Measurements from ENCODE around the gene STARD10. TPM values are rescaled to one million over a fixed set of nuclear protein-coding genes. Genes with fewer than 3 reads are reported as not detected.
A peak's percentile ranks its signal among the peaks of the same experiment; 100 is the strongest.
"Not testable (repeated sequence)": the region's sequence is repeated elsewhere in the genome, so short reads cannot be mapped to it uniquely, and the experiment has no call there.

STARD10 gene
- total RNA-seq, 8 experiments from 2014 or later = 7.8 to 26.9 (median 15.7) TPM

DNA sequence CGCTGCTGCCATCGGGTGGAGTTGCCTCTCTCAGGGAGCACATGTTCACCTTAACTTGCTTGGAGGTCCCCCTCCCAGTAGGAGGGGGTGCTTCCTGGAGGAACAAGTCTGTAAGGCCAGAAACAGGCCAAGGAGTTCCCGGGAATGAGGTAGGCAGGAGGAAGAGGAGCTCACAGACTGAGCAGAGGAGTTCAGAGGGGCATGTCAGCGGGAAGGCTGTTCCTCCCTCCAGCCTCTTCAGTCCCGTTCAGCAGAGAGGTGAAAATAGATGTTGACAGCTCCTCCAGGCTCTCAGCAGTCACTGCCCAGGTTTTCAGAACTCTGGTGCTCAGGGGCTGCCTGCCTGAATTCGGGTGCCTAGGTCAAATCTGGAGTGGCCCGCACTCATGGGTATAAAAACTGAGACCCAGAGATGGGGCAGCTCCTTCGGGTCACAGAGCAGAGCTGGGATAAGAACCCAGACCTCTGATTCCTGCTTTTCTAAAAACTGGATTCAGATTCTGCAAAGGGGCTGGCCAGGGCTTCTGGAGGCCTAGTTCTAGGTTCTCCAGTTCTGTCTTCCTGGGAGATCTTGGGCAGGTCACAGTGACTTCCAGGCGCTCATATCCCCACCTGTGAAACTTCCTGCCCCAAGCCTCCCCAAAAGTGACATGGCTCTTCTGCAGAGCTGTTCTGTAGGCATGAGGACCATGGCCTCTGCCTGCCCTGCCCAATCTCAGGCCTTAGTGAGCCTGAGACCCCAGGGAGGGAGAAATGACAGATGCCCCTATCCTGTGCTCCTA lies 38.6 kb upstream of the STARD10 start:
- in situ Hi-C loops (cut with MboI; ENCODE audit: low pct_unique_long_range_greater_than_20kb in 2 of 9, low sequenced_read_pairs in 9 of 9, unreplicated experiment in 9 of 9) = loop anchor here in 6 of 9 experiments (10.0 to 25.0 kb wide), 3 partner anchors 342 to 405 kb away; no protein-coding TSS in a partner anchor
- H3K4me3 ChIP-seq = no peak overlapping the region
- WGBS, 10 experiments = 33 to 100% (median 83%) methylated on average over 1 to 6 of the region's 9 CpGs; no CpG with 5 or more reads in 1 of the 10 experiments
- H3K4me1 ChIP-seq (replicated peaks in 1 of 2) = peaks cover 2 to 11% of the 10 kb centered on the region in 2 donors
- no peak overlapping the region for H3K27ac ChIP-seq
- ATAC-seq (replicated peaks in 6 of 8) = no peak

DNA sequence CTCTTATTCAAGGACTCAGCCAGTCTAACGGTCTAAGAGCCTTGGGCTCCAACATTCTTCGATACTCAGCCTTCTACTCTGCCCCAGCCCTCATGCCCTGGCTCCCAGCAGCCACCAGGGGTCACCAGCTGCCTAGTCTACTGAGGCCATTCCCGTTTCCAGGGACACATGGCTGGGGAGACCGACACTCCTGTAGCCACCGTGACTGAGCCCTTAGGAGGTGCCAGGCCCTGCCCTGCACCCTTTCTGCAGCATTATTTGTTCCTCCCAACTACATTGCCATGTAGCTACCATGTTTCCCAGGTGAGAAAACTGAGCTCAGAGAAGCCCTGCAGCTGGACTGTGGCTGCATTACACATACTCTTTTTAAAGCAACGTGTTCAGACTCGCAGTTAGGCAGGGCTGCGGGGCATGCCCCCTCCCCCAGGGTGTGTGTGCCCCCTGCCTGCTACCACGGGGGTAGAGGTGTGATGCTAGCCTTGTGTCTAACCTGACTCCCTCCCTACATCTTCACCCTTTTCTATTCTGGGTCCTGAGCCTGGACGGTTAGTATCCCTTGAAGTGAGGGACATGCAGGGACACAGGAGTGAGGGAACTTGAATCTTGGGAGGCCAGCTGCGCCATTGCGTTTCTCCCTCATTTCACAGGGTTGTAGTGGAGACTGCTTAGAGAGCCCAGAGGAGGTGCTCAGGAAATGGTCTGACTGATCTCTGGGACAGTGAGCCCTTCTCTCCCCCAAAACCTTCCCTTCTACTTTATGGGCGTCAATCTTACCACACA lies 37.9 kb upstream of the STARD10 start:
- Histone ChIP-seq H3K4me3 (no peak overlapping the region), H3K4me1 (replicated peaks in 1 of 2) (peaks cover 2 to 11% of the 10 kb centered on the region in 2 donors), H3K27ac (no peak overlapping the region)
- peak; percentile 76 to 98 (median 95) for ATAC-seq (replicated peaks in 6 of 8)
- in situ Hi-C loops (cut with MboI; ENCODE audit: low pct_unique_long_range_greater_than_20kb in 2 of 9, low sequenced_read_pairs in 9 of 9, unreplicated experiment in 9 of 9) = loop anchor here in 6 of 9 experiments (10.0 to 25.0 kb wide), 3 partner anchors 343 to 406 kb away; no protein-coding TSS in a partner anchor
- WGBS, 10 experiments = 41 to 83% (median 61%) methylated on average over 1 to 6 of the region's 13 CpGs; no CpG with 5 or more reads in 3 of the 10 experiments

DNA sequence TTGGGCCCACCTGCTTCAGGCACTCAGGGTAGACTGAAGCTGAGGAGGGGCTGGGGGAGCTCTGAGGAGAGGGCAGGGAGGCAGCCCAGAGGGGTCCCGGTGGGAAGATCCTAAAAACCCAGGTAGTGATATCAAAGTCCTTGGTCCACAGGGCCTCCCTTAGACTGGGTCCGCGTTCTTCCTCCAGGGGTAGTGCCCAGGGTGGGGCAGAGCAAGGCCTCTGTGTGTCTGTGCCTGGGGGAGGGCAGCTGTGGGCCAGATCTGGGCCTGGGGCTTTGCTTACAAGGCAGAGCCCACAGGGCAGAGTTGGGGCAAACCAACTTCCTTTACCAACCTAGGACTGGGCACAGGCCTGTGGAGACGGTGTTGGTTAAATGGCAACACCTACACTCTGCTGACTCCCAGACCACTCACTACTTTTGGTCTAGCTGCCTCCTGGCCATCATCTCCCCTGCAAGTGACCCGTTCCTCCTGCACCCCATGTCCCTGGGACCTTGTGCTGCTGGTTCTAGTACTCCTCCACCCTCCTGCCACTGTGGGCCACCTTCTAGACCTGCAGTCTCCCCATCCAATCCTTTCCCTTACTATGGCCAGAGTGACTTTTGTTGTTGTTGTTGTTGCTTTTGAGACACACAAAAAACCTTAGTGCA lies 36.2 kb upstream of the STARD10 start:
- Histone ChIP-seq H3K27ac (no peak overlapping the region), H3K4me3 (no peak overlapping the region), H3K4me1 (replicated peaks in 1 of 2) (peaks cover 2 to 3% of the 10 kb centered on the region in 2 donors)
- in situ Hi-C loops (cut with MboI; ENCODE audit: low pct_unique_long_range_greater_than_20kb in 2 of 9, low sequenced_read_pairs in 9 of 9, unreplicated experiment in 9 of 9) = loop anchor here in 6 of 9 experiments (10.0 to 25.0 kb wide), 3 partner anchors 345 to 407 kb away; no protein-coding TSS in a partner anchor
- ATAC-seq (replicated peaks in 6 of 8) = no peak
- WGBS, 10 experiments = 100% methylated on average over 1 of the region's 5 CpGs; no CpG with 5 or more reads in 7 of the 10 experiments

DNA sequence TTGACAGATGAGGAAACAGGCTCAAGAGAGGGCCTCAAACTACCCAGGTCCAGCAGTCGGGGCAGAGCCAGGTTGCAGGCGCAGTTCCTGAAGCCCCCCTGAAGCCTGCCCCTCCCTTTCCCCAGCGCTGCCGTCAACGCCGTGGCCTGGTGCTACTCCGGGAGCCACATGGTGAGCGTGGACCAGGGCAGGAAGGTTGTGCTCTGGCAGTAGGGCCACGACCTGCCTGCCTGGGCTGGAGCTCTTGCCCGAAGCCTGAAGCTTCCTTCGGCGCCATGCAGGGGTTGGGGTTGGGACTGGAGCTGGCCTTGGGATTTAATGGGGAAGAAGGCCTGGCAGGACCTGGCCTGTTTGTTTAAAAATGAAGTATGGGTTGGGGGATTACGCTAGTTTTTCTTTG lies 35.3 kb upstream of the STARD10 start:
- no peak overlapping the region for H3K4me3 ChIP-seq
- WGBS, 10 experiments = 95 to 100% (median 100%) methylated on average over 1 to 8 of the region's 13 CpGs; no CpG with 5 or more reads in 6 of the 10 experiments
- ATAC-seq (replicated peaks in 6 of 8) = no peak
- no peak overlapping the region for H3K27ac ChIP-seq
- H3K4me1 ChIP-seq (replicated peaks in 1 of 2) = peaks cover 2 to 3% of the 10 kb centered on the region in 2 donors
- in situ Hi-C loops (cut with MboI; ENCODE audit: low pct_unique_long_range_greater_than_20kb in 2 of 9, low sequenced_read_pairs in 9 of 9, unreplicated experiment in 9 of 9) = loop anchor here in 3 of 9 experiments (25.0 kb wide), 2 partner anchors 358 to 408 kb away; no protein-coding TSS in a partner anchor

DNA sequence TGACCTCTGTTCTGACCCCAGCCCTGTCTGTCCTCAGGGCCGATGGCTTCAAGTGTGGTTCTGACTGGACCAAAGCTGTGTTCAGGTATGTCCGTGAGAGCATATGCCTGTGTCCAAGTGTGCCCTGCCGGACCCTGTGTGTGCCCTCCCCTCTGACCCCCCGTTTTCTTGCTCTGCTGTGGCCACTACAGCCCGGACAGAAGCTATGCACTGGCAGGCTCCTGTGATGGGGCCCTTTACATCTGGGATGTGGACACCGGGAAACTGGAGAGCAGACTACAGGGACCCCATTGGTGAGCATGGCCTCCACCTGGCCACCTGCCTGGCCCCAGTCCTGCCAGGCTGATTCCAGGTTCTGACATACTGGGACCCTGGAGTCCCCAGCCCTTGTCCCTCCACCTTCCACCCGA lies 34.9 kb upstream of the STARD10 start:
- H3K27ac ChIP-seq = no peak overlapping the region
- in situ Hi-C loops (cut with MboI; ENCODE audit: low pct_unique_long_range_greater_than_20kb in 2 of 9, low sequenced_read_pairs in 9 of 9, unreplicated experiment in 9 of 9) = loop anchor here in 3 of 9 experiments (25.0 kb wide), 2 partner anchors 359 to 409 kb away; no protein-coding TSS in a partner anchor
- no peak for ATAC-seq (replicated peaks in 6 of 8)
- peaks cover 2 to 3% of the 10 kb centered on the region in 2 donors for H3K4me1 ChIP-seq (replicated peaks in 1 of 2)
- no peak overlapping the region for H3K4me3 ChIP-seq
- 67 to 100% (median 93%) methylated on average over 1 to 3 of the region's 7 CpGs; no CpG with 5 or more reads in 6 of the 10 experiments for WGBS, 10 experiments

DNA sequence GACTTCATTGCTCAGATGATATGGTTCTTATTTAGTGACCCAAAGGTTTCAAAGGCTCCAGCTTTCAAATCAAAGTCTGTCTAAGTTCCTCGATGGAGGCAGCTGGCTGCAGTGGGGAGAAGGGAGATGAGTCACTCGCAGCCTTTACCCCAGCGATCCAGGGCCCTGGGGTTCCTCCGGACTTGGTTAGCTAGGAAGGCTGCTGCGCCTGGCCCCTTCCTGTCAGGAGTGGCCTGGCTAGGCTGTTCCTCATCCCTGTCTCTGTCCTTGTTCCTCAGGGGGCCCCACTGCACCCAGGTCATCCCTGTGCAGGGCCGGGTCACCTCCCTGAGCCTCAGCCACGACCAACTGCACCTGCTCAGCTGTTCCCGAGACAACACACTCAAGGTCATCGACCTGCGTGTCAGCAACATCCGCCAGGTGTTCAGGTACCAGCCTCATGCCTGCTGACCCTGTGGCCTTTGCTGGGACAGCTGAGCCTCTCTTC lies 34.3 kb upstream of the STARD10 start:
- WGBS, 10 experiments = 54 to 100% (median 85%) methylated on average over 1 to 6 of the region's 11 CpGs; no CpG with 5 or more reads in 3 of the 10 experiments
- H3K27ac ChIP-seq = no peak overlapping the region
- peaks cover 2 to 3% of the 10 kb centered on the region in 2 donors for H3K4me1 ChIP-seq (replicated peaks in 1 of 2)
- H3K4me3 ChIP-seq = no peak overlapping the region
- ATAC-seq (replicated peaks in 6 of 8) = no peak
- in situ Hi-C loops (cut with MboI; ENCODE audit: low pct_unique_long_range_greater_than_20kb in 2 of 9, low sequenced_read_pairs in 9 of 9, unreplicated experiment in 9 of 9) = loop anchor here in 3 of 9 experiments (25.0 kb wide), 2 partner anchors 359 to 409 kb away; no protein-coding TSS in a partner anchor

DNA sequence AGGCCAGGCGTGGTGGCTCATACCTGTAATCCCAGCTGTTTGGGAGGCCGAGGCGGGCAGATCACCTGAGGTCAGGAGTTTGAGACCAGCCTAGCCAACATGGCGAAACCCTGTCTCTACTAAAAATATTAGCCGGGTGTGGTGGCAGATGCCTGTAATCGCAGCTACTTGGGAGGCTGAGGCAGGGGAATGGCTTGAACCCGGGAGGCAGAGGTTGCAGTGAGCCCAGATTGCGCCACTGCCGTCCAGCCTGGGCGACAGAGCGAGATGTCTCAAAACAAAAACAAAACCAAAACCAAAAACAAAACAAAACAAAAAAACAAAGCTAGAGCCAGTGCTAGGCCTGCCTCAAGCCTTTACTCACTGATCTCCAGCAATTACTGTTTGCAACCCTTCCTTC lies 33.8 kb upstream of the STARD10 start:
- not testable (repeated sequence) for H3K4me1 ChIP-seq (replicated peaks in 1 of 2); H3K4me3 ChIP-seq; ATAC-seq (replicated peaks in 6 of 8); H3K27ac ChIP-seq
- 75 to 100% (median 93%) methylated on average over 1 to 11 of the region's 11 CpGs for WGBS, 10 experiments
- in situ Hi-C loops (cut with MboI; ENCODE audit: low pct_unique_long_range_greater_than_20kb in 2 of 9, low sequenced_read_pairs in 9 of 9, unreplicated experiment in 9 of 9) = loop anchor here in 3 of 9 experiments (25.0 kb wide), 2 partner anchors 360 to 410 kb away; no protein-coding TSS in a partner anchor

DNA sequence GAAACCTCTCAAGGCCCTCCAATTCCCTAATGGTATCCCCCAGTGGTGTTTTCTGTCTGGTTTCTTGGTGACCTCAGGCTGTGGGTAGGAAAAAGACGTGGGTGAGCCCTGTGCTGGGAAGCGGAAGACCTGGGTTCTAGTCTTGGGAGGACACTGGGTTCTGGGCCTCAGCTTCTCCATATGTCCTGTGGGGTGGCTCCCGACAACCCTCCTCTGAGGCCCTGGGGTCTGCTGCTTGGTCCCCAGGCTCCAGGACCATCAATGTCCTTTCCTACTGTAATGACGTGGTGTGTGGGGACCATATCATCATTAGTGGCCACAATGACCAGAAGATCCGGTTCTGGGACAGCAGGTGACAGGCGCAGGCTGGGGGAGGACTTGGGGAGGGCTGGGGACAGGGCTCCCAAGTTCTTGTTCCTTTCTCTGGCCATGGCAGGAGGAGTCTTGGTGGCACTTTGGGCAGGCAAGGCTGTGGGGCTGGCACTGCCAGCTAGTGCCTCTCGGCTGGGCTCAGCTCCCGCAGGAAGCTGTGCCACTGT lies 33.2 kb upstream of the STARD10 start:
- H3K4me1 ChIP-seq (replicated peaks in 1 of 2) = peaks cover 2 to 8% of the 10 kb centered on the region in 2 donors
- no peak for ATAC-seq (replicated peaks in 6 of 8)
- 92 to 100% methylated on average over 1 to 2 of the region's 8 CpGs; no CpG with 5 or more reads in 8 of the 10 experiments for WGBS, 10 experiments
- H3K27ac ChIP-seq = no peak overlapping the region
- no peak overlapping the region for H3K4me3 ChIP-seq
- in situ Hi-C loops (cut with MboI; ENCODE audit: low pct_unique_long_range_greater_than_20kb in 2 of 9, low sequenced_read_pairs in 9 of 9, unreplicated experiment in 9 of 9) = loop anchor here in 3 of 9 experiments (25.0 kb wide), 2 partner anchors 360 to 410 kb away; no protein-coding TSS in a partner anchor

DNA sequence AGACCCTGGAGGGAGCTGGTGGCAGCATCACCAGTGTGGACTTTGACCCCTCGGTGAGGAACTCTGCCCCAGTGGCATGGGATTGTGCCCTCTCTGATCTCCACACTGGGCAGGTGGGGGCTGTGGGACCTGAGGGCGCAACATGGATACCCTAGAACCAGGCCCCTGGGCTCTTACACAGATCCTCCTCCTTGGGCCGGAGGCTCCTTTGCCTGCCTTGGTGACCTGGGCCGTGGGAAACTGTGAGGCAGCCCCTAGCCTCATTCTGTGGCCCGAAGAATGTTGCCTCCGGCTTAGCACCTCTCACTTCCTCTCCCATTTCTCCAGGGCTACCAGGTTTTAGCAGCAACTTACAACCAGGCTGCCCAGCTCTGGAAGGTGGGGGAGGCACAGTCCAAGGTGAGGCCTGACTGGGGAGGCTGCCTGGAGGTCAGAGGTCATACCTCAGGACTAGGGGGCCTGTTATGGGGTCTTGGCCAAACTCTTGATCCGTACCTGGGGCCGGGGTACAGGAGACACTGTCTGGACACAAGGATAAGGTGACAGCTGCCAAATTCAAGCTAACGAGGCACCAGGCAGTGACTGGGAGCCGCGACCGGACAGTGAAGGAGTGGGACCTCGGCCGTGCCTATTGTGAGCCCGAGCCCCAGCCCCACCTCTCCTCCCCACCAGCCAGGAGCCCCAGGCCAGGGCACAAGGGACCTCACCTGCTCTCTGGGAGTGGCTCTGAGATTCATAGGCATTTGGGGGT lies 32.5 kb upstream of the STARD10 start:
- H3K27ac ChIP-seq = no peak overlapping the region
- no peak for ATAC-seq (replicated peaks in 6 of 8)
- WGBS, 10 experiments = 90 to 100% (median 100%) methylated on average over 1 to 2 of the region's 15 CpGs; no CpG with 5 or more reads in 7 of the 10 experiments
- peaks cover 4 to 9% of the 10 kb centered on the region in 2 donors for H3K4me1 ChIP-seq (replicated peaks in 1 of 2)
- in situ Hi-C loops (cut with MboI; ENCODE audit: low pct_unique_long_range_greater_than_20kb in 2 of 9, low sequenced_read_pairs in 9 of 9, unreplicated experiment in 9 of 9) = loop anchor here in 3 of 9 experiments (25.0 kb wide), 2 partner anchors 361 to 411 kb away; no protein-coding TSS in a partner anchor
- no peak overlapping the region for H3K4me3 ChIP-seq

DNA sequence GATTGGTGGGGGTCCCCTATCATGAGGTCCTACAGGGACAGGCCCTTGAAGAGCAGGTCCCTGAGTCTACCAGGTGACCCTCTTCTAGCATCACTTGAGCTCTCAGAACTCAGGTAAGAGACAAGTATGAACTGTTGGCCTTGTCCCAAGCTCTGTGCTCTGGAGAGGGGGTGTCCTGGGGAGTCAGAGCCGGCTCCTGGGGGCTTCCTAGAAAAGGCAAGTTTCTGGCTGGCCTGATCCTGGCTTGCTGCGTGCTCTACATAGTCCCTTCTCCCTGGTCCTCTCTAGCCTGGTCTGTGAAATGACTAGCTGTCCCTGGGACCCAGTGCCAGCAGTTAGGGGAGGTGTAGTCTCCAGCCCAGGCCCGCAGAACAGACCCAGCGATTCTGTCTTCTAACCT lies 31.8 kb upstream of the STARD10 start:
- in situ Hi-C loops (cut with MboI; ENCODE audit: low pct_unique_long_range_greater_than_20kb in 2 of 9, low sequenced_read_pairs in 9 of 9, unreplicated experiment in 9 of 9) = loop anchor here in 3 of 9 experiments (25.0 kb wide), 2 partner anchors 362 to 412 kb away; no protein-coding TSS in a partner anchor
- Histone ChIP-seq H3K4me3 (no peak overlapping the region), H3K4me1 (replicated peaks in 1 of 2) (peaks cover 7 to 12% of the 10 kb centered on the region in 2 donors), H3K27ac (no peak overlapping the region)
- 63 to 100% (median 91%) methylated on average over 1 to 3 of the region's 4 CpGs; no CpG with 5 or more reads in 6 of the 10 experiments for WGBS, 10 experiments
- ATAC-seq (replicated peaks in 6 of 8) = no peak

DNA sequence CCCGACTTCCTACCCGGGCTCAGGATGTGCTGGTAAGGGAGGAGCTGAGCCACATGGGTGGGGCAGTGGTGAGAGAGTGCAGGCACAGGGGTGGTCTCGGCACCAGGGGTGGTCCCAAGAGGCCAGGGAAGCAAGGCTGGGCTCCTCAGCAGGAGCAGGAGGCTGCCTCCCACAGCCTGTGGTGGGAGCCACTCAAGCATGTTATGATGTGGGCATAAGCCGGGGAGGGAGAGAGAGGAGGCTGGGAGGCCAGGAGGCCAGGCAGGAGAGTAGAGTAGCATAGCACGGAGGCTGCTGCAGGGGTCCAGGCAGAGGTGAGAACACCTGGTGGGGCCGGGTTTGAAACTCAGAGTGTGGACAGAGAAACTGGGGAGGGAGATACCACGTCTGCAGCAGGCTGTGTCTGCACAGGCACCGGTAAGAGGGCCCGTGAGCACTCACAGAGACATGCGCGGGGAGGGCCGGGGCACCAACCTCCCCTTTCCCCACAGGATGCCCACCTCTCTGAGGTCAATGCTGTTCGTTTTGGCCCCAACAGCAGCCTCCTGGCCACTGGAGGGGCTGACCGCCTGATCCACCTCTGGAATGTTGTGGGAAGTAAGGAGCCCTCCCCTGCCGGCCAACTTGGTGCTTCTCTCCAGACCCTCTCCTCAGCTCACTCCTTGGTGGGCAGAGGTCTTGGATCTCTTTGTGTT lies 31.1 kb upstream of the STARD10 start:
- ATAC-seq (replicated peaks in 6 of 8) = no peak
- in situ Hi-C loops (cut with MboI; ENCODE audit: low pct_unique_long_range_greater_than_20kb in 2 of 9, low sequenced_read_pairs in 9 of 9, unreplicated experiment in 9 of 9) = loop anchor here in 3 of 9 experiments (25.0 kb wide), 2 partner anchors 362 to 412 kb away; no protein-coding TSS in a partner anchor
- 60 to 100% (median 81%) methylated on average over 1 to 6 of the region's 15 CpGs; no CpG with 5 or more reads in 4 of the 10 experiments for whole genome bisulfite sequencing, 10 experiments

More for the DNA sequence above, 31.1 kb upstream of the STARD10 start:
- no peak overlapping the region for H3K27ac ChIP-seq
- H3K4me1 ChIP-seq (replicated peaks in 1 of 2) = peaks cover 7 to 12% of the 10 kb centered on the region in 2 donors
- no peak overlapping the region for H3K4me3 ChIP-seq
